A549 (cell line): ENCODE measurements around the gene MYRF. TPM values are rescaled to one million over a fixed set of nuclear protein-coding genes. Genes with fewer than 3 reads are reported as not detected.

Experiments
- ATAC-seq, 2 experiments: fragments of 200-7000 bp in 1 of 2; fragments of >200 bp in 1 of 2; cut with Nextera tagmentation in 1 of 2; cut with Tn5 transposase in 1 of 2; 3 replicates each; pipeline versions ENCODE4 v1.8.0 to v1.9.1; 2018 to 2020; ENCODE audit warnings: mild to moderate bottlenecking in 1 of 2, moderate library complexity in 1 of 2
- CTCF ChIA-PET: fragments of 300-600 bp; sonication (Branson Sonifier 250); formaldehyde crosslinking; extraction: SDS; loops from one replicate; lab custom pipeline; 2021; ENCODE audit warnings: antibody characterized with exemption, inconsistent platforms; lab: Yijun Ruan, JAX
- POLR2A ChIA-PET: fragments of 350-600 bp; formaldehyde crosslinking; extraction: SDS; loops from one replicate; lab custom pipeline; 2021; ENCODE audit warnings: antibody characterized with exemption, inconsistent platforms; lab: Yijun Ruan, JAX
- DNase-seq, 2 experiments: peaks; one replicate each; pipeline versions ENCODE4 v3.0.0 to v3.0.0-alpha.2; 2011 to 2016; ENCODE audit warnings: low read depth in 1 of 2, low spot score in 1 of 2
- FAIRE-seq: peaks from 2 replicates; lab custom pipeline; 2011; peaks lifted over from hg19 to GRCh38; lab: Jason Lieb, UNC
- H3K27ac ChIP-seq, 2 experiments: fragments of >200 bp; sonication (Bioruptor Twin); formaldehyde crosslinking; 3 replicates each; pipeline ENCODE4 v1.5.1; 2016 to 2017
- H3K4me1 ChIP-seq: fragments of >200 bp; sonication (Bioruptor Twin); formaldehyde crosslinking; 3 replicates; pipeline ENCODE4 v1.6.1; 2016
- H3K4me2 ChIP-seq: fragments of >200 bp; sonication (Bioruptor Twin); formaldehyde crosslinking; 3 replicates; pipeline ENCODE4 v1.6.1; 2016
- H3K4me3 ChIP-seq: fragments of >200 bp; sonication (Bioruptor Twin); formaldehyde crosslinking; 3 replicates; pipeline ENCODE4 v1.5.1; 2016
- H3K9me3 ChIP-seq: fragments of >200 bp; sonication (Bioruptor Twin); formaldehyde crosslinking; 3 replicates; pipeline ENCODE4 v1.6.1; 2016
- BHLHE40 ChIP-seq: IDR thresholded peaks from 2 replicates; pipeline ENCODE4 v1.6.1; 2012; ENCODE audit warnings: low read depth, low read length, inconsistent platforms
- CBX2 ChIP-seq: fragments of 200-600 bp; sonication (generic); IDR thresholded peaks from 2 replicates; pipeline ENCODE4 v1.6.1; 2016; ENCODE audit warnings: low read depth, mild to moderate bottlenecking, borderline replicate concordance
- CHD4 ChIP-seq: fragments of 200-600 bp; sonication (generic); IDR thresholded peaks from 2 replicates; pipeline ENCODE4 v1.6.1; 2016; ENCODE audit warnings: antibody characterized with exemption, mild to moderate bottlenecking, borderline replicate concordance
- EHF ChIP-seq: fragments of 250-450 bp; sonication (Bioruptor Pico); IDR thresholded peaks from 2 replicates; pipeline ENCODE4 v1.5.0; 2020; ENCODE audit warnings: mild to moderate bottlenecking
- FOSL2 ChIP-seq, 2 experiments: fragments of 450-650 bp in 1 of 2; fragments of >200 bp in 1 of 2; sonication (Bioruptor Twin) in 1 of 2; formaldehyde crosslinking; IDR thresholded peaks; 2 replicates each; pipeline versions ENCODE4 v1.5.0 to v1.6.1; 2016 to 2020; ENCODE audit warnings: mild to moderate bottlenecking in 1 of 2, moderate library complexity in 1 of 2
- HEYL ChIP-seq: fragments of 250-450 bp; sonication (Bioruptor Pico); IDR thresholded peaks from 2 replicates; pipeline ENCODE4 v1.8.0; 2021; ENCODE audit warnings: mild to moderate bottlenecking, moderate library complexity
- HOXB13 ChIP-seq: fragments of 250-450 bp; sonication (Bioruptor Pico); IDR thresholded peaks from 2 replicates; pipeline ENCODE4 v1.5.0; 2020; ENCODE audit warnings: low read depth, mild to moderate bottlenecking, moderate library complexity
- KDM5A ChIP-seq: fragments of 200-600 bp; sonication (generic); IDR thresholded peaks from 2 replicates; pipeline ENCODE4 v1.6.1; 2016; ENCODE audit warnings: antibody characterized with exemption, mild to moderate bottlenecking
- NFE2L2 ChIP-seq: fragments of 150-350 bp; conservative IDR thresholded peaks from 2 replicates; pipeline ENCODE4 v1.6.1; 2014; ENCODE audit warnings: low read length
- NPAS2 ChIP-seq: fragments of 250-450 bp; sonication (Bioruptor Pico); IDR thresholded peaks from 2 replicates; pipeline ENCODE4 v1.8.0; 2022; ENCODE audit warnings: mild to moderate bottlenecking, moderate library complexity, borderline replicate concordance
- RARB ChIP-seq: fragments of 250-450 bp; sonication (Bioruptor Pico); IDR thresholded peaks from 2 replicates; pipeline ENCODE4 v1.8.0; 2021; ENCODE audit warnings: mild to moderate bottlenecking, moderate library complexity
- RFX5 ChIP-seq: fragments of 450-650 bp; IDR thresholded peaks from 2 replicates; pipeline ENCODE4 v1.7.1; 2014; ENCODE audit warnings: antibody characterized with exemption, mild to moderate bottlenecking, moderate library complexity
- RNF2 ChIP-seq: fragments of 200-600 bp; sonication (generic); IDR thresholded peaks from 2 replicates; pipeline ENCODE4 v1.6.1; 2016; ENCODE audit warnings: low read depth, mild to moderate bottlenecking, antibody characterized with exemption, moderate library complexity, borderline replicate concordance
- TP53 ChIP-seq: fragments of 250-450 bp; sonication (Bioruptor Pico); IDR thresholded peaks from 2 replicates; pipeline ENCODE4 v1.5.0; 2021; ENCODE audit warnings: mild to moderate bottlenecking, moderate library complexity
- ZC3H11A ChIP-seq: fragments of 450-650 bp; IDR thresholded peaks from 2 replicates; pipeline ENCODE4 v1.6.1; 2014; ENCODE audit warnings: antibody characterized with exemption, mild to moderate bottlenecking
- whole genome bisulfite sequencing: methylation state at CpG from one replicate; pipeline ENCODE4 v1.1.6; 2017; ENCODE audit errors: missing lambda C conversion rate; 5-methylcytosine and 5-hydroxymethylcytosine counted together
- polyA plus RNA-seq, 4 experiments: library from polyadenylated mRNA; depleted of rRNA in 3 of 4; stranded (reverse); fragments of >200 nt; fragmentation: RNase III in 1 of 4; extraction: RNeasy Plus Mini Kit Qiagen cat#74134 plus additional on column Dnase treatment in 1 of 4; gene quantifications; 2 replicates in 3 of 4; 3 replicates in 1 of 4; pipeline ENCODE4 v1.2.3, GENCODE V29; 2011 to 2017
- TF ChIP-seq, protein P1 (sequence below): fragments of 200-600 bp; sonication (generic); IDR thresholded peaks from 2 replicates; pipeline ENCODE4 v1.6.1; 2016; ENCODE audit warnings: antibody characterized with exemption, mild to moderate bottlenecking, moderate library complexity
- TF ChIP-seq, protein P2 (sequence below): IDR thresholded peaks from 2 replicates; pipeline ENCODE4 v1.6.1; 2012
- TF ChIP-seq, protein P3 (sequence below): fragments of 450-650 bp; IDR thresholded peaks from 2 replicates; pipeline ENCODE4 v1.6.1; 2014; ENCODE audit warnings: antibody characterized with exemption
- TF ChIP-seq, protein P4 (sequence below): IDR thresholded peaks from 2 replicates; pipeline ENCODE4 v1.6.1; 2012; ENCODE audit warnings: low read depth, borderline replicate concordance

Gene MYRF
- polyA plus RNA-seq, 2 of the 4 experiments (the other 2 are of a cell fraction), result 14.7 to 22.3 TPM

DNA sequence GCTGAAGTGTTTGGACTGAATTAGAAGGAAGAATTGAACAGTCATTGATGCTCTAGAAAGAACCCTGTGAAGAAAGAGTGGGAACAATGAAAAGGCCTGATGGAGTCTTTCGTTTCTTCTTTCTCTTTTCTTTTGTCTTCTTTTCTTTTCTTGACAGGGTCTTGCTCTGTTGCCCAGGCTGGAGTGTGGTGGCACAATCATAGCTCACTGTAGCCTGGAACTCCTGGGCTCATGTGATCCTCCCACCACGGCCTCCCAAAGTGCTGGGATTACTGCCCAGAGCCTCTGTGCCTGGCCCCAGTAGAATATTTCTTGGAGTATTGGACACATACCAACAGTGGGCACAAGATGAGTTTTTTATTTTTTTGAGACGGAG lies 41.4 kb downstream of the MYRF start:
- ChIA-PET CTCF (interaction anchor here (1.2 to 10.3 kb wide), 8 partner anchors 13 to 315 kb away, joined by 3 to 147 read pairs (median 14); partner anchors contain the start of gene FADS1), POLR2A (interaction anchor here (1.4 to 2.5 kb wide), 2 partner anchors 21 to 318 kb away, joined by 4 to 17 read pairs; no protein-coding TSS in a partner anchor)
- FAIRE-seq (no peak), DNase-seq (no peak), ATAC-seq (no peak)
- H3K4me3 ChIP-seq, result peak overlapping the region; percentile 56
- H3K9me3 ChIP-seq, result no peaks in the 10 kb centered on the region
- TF ChIP-seq HEYL (CRISPR knock-in tag) (no peak), EHF (CRISPR knock-in tag) (no peak), CBX2 (no peak), TP53 (no peak), RARB (CRISPR knock-in tag) (no peak), CHD4 (no peak), NPAS2 (CRISPR knock-in tag) (no peak), RNF2 (no peak), ZC3H11A (no peak), BHLHE40 (no peak)
- TF ChIP-seq, protein P1, sequence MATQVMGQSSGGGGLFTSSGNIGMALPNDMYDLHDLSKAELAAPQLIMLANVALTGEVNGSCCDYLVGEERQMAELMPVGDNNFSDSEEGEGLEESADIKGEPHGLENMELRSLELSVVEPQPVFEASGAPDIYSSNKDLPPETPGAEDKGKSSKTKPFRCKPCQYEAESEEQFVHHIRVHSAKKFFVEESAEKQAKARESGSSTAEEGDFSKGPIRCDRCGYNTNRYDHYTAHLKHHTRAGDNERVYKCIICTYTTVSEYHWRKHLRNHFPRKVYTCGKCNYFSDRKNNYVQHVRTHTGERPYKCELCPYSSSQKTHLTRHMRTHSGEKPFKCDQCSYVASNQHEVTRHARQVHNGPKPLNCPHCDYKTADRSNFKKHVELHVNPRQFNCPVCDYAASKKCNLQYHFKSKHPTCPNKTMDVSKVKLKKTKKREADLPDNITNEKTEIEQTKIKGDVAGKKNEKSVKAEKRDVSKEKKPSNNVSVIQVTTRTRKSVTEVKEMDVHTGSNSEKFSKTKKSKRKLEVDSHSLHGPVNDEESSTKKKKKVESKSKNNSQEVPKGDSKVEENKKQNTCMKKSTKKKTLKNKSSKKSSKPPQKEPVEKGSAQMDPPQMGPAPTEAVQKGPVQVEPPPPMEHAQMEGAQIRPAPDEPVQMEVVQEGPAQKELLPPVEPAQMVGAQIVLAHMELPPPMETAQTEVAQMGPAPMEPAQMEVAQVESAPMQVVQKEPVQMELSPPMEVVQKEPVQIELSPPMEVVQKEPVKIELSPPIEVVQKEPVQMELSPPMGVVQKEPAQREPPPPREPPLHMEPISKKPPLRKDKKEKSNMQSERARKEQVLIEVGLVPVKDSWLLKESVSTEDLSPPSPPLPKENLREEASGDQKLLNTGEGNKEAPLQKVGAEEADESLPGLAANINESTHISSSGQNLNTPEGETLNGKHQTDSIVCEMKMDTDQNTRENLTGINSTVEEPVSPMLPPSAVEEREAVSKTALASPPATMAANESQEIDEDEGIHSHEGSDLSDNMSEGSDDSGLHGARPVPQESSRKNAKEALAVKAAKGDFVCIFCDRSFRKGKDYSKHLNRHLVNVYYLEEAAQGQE, result no peak
- TF ChIP-seq, protein P2, sequence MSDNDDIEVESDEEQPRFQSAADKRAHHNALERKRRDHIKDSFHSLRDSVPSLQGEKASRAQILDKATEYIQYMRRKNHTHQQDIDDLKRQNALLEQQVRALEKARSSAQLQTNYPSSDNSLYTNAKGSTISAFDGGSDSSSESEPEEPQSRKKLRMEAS, result no peak
- TF ChIP-seq, protein P3, sequence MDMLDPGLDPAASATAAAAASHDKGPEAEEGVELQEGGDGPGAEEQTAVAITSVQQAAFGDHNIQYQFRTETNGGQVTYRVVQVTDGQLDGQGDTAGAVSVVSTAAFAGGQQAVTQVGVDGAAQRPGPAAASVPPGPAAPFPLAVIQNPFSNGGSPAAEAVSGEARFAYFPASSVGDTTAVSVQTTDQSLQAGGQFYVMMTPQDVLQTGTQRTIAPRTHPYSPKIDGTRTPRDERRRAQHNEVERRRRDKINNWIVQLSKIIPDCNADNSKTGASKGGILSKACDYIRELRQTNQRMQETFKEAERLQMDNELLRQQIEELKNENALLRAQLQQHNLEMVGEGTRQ, result no peak
- peak overlapping the region in 1 of 2 experiments; percentile 100; a peak in 3 of 6 replicates for H3K27ac ChIP-seq
- H3K4me2 ChIP-seq, result peak overlapping the region; percentile 76
- peaks cover 26% of the 10 kb centered on the region; the same call in 1 of the 3 replicates for H3K4me1 ChIP-seq
- WGBS, result 60% methylated on average over 3 of the region's 3 CpGs

- no peak for ATAC-seq
- FAIRE-seq, result no peak
- CTCF ChIA-PET, result interaction anchor here (0.6 to 8.5 kb wide), 7 partner anchors 13 to 314 kb away, joined by 3 to 121 read pairs (median 13); partner anchors contain the start of gene FADS2
- Histone ChIP-seq H3K4me1 (peaks cover 26% of the 10 kb centered on the region; the same call in 1 of the 3 replicates), H3K4me3 (no peak overlapping the region), H3K9me3 (no peaks in the 10 kb centered on the region), H3K4me2 (no peak overlapping the region; the same call in 2 of the 3 replicates), H3K27ac (no peak overlapping the region)
- TF ChIP-seq FOSL2 (IDR thresholded peaks at IDR 0.05) (no peak), FOSL2 (CRISPR knock-in tag; IDR thresholded peaks at IDR 0.05) (no peak), RFX5 (no peak), EHF (CRISPR knock-in tag) (no peak), NFE2L2 (no peak), HOXB13 (CRISPR knock-in tag) (no peak), KDM5A (no peak)
- TF ChIP-seq, protein P4, sequence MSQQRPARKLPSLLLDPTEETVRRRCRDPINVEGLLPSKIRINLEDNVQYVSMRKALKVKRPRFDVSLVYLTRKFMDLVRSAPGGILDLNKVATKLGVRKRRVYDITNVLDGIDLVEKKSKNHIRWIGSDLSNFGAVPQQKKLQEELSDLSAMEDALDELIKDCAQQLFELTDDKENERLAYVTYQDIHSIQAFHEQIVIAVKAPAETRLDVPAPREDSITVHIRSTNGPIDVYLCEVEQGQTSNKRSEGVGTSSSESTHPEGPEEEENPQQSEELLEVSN, result no peak
- TF ChIP-seq, protein P2, result no peak
- no peak for DNase-seq
- 89% methylated on average over 4 of the region's 4 CpGs for WGBS
- POLR2A ChIA-PET, result no interaction called here
Observed at GRCh38 chr11:61794579-61794978, 42.1 kb downstream of the MYRF start.
